ENCODE measurements around the gene ZNF236.

ZNF236 gene

GRCh38 chr18:76908277-76908676 lies 85.9 kb downstream of the ZNF236 start:
- DNase-seq (ENCODE audit: low read depth, low spot score): no peak

DNA sequence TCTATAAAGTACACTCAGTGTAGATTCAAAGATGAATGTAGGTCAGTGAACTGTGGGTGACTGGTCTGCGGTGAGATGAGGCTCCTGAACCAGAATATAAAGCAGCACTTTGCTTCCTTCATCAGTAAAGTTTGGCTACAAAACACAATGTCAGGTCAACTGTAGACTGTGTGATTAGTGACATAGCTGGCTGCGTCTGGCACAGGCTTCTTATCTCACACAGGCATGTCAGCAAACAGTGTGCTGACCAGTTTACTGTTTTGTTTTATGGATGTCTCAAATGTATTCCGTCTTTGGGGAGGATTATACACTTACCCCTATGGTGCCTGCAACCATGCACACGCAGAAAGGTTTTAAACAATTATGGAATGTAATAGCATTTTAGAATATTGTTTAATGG lies 87.1 kb downstream of the ZNF236 start:
- no peak for DNase-seq (ENCODE audit: low read depth, low spot score)

DNA sequence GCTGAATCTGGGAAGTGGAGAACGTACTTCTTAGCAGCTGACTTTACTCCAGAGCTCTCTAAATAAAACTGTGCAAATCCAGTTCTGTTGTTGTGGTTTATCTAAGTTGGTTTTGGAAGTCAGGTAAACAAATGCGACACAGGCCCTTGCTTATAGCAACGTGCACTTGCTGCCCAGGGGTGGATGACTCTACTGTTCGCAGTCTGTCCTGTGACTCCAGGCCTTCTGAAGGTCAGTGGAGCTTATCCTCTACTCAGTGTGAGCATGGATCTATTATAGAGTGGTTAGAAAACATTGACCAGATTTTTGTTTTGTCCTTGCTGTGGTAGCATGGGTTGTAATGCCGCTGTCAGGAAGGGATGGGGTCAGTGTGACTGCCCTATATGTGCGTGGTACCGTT lies 89.1 kb downstream of the ZNF236 start:
- DNase-seq (ENCODE audit: low read depth, low spot score): no peak

DNA sequence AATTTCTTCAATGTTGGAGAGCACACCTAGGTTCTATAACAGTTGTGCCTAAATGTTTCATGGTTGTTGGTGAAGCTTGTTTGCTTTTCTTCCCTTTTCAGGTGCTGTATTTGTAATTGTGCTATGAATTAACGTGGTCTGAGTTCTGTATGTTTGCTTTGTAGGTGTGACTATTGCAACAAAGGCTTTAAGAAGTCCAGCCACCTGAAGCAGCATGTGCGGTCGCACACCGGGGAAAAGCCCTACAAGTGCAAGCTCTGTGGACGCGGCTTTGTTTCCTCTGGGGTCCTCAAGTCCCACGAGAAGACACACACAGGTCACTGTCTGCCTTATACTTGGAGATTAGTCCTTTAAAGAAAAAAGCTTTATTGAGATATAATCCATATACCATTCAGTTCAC lies 91.2 kb downstream of the ZNF236 start:
- no peak for DNase-seq (ENCODE audit: low read depth, low spot score)

DNA sequence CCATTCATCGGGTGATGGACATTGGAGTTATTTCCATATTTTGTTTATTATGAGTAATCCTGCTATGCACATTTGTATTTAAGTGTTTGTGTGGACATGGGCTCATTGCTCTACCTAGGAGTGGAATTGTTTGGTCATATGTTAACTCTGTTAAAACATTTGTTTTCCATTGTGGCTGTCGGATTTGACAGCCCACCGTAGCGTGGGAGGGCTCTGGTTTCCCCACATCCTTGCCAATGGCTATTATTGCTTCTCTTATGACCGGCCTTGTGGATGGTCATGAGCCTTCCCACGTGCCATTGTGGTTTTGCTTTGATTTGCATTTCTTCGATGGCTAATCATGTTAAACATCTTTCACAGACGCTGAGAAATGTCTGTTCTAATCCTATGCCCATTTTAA lies 92.0 kb downstream of the ZNF236 start:
- no peak for DNase-seq (ENCODE audit: low read depth, low spot score)

DNA sequence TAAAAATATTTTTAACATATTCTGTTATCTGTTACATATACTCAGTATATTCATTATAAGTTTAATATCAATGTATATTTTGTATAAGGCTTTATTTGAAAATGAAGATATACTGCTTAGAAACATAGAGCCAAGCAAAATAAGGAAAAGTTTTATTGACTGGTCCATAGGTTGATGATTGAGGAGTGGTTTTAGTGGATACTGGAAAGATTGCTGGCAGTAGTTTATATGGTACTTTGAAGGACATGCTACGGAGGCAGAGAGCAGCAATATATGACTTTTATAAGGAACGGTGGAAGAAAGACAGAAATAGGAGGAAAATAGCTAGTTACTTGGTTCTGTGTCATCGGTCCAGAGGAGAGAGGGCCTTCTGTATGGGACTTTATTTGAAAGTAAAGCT lies 92.4 kb downstream of the ZNF236 start:
- no peak for DNase-seq (ENCODE audit: low read depth, low spot score)

DNA sequence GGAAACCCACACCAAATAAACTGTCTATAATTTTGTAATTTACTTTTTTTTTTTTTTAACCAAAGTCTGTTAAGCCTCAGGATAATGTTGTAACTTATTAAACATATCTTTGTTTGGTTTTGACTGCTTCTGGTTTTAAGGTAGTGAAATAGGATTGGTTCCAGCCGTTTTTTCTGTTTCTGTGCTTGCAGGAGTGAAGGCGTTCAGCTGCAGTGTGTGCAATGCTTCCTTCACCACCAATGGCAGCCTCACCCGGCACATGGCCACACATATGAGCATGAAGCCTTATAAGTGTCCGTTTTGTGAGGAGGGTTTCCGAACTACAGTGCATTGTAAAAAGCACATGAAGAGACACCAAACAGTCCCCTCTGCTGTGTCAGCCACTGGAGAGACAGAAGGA lies 93.1 kb downstream of the ZNF236 start:
- no peak for DNase-seq (ENCODE audit: low read depth, low spot score)

GRCh38 chr18:76920974-76921373 lies 98.6 kb downstream of the ZNF236 start:
- no peak for DNase-seq (ENCODE audit: low read depth, low spot score)

- peak; percentile 33 for DNase-seq (ENCODE audit: low read depth, low spot score)
These were observed 99.8 kb downstream of the ZNF236 start for GRCh38 chr18:76922107-76922506.

DNA sequence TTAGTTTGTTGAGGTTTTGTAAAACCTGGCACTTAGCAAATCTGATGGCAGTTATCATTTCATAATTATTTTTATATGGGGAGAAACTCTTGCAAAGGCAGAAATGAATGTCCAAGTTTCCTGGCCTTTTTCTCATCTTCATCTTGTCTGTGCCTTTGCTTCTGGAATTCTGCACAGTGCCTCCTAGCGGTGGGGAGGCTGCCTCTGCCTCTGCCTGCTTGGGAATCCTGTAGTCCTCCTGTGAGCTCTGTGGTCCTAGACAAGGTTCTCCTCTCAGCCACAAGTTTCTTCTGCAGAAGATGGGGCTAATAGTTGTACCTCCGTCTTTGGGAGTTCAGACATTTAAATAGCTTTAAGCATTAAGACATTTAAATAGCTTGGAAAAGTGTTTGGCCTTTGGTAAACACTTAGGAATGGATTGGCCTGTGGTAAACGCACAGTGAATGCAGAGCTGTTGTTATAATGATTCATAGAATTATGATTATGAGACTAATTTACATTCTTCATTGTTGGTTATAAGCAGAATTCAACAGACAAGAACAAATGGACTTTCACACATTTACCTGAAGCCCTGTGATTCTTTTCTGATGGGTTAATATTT lies 101.2 kb downstream of the ZNF236 start:
- DNase-seq (ENCODE audit: low read depth, low spot score): peak; percentile 25

DNA sequence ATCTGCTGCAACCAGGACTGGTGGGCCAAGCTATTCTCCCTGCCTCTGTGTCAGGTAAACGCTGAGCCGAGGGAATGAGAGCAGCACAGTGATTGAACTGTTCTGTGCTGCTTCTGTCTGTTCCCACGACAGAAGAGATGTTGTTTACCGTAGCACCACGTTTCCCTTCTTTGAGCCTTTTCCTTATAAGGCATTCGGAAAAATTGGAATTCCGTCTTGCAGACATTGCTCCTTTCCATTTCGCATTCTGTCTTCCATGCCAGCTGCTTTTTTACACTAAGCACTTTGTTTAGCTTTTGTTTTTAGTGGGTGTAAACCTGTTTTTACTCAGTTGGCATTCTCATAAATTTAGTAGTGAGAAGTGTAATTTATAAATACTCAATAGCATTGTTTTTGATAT lies 103.1 kb downstream of the ZNF236 start:
- no peak for DNase-seq (ENCODE audit: low read depth, low spot score)

DNA sequence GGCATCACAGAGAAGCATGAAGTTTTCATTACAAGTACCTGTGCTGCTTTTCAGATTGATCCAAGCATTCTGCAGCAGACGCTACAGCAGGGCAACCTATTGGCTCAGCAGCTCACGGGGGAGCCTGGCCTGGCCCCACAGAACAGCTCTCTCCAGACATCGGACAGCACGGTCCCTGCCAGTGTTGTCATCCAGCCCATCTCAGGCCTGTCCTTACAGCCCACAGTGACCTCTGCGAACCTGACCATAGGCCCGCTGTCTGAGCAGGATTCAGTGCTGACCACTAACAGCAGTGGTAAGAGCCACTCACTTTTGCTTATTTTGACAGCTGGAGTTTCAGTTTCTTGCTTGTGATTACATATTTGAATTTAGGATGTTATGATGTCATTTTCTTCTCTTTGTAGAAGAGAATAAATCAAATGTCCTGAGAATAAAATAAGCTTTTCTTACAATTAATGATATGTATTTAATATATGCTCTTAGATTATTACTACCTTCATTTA lies 104.9 kb downstream of the ZNF236 start:
- DNase-seq (ENCODE audit: low read depth, low spot score): no peak

DNA sequence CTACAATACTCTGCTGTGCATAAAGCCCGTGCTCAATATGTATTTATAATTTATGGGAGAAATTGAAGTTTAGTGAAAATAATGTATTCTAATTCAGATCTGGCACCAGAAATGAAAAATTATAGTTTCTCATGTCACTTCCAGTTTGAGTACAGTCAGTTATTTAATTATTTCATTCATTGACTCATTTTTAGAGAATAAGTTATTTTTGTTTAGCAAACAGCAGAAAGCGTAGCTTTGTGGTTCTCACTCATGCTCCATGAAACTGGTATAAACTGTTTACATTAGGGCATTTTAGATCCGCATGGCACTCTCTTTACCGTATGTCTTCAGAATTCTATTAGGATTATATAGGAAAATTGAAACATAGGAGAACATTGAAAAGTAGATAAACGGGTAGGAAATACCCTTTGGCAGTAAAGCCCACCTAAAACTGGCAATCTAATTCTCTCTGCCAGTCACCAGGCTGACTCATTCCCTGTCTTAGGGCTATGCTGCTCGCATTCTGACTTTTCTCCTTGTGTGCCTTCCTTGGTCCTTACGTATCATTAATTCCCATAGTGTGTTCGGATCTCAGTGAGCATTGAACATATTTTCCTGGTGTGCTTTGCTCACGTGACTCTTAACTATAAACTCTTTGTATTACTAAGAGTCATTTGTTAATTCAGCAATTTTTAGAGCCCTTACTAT lies 106.0 kb downstream of the ZNF236 start:
- DNase-seq (ENCODE audit: low read depth, low spot score): no peak

DNA sequence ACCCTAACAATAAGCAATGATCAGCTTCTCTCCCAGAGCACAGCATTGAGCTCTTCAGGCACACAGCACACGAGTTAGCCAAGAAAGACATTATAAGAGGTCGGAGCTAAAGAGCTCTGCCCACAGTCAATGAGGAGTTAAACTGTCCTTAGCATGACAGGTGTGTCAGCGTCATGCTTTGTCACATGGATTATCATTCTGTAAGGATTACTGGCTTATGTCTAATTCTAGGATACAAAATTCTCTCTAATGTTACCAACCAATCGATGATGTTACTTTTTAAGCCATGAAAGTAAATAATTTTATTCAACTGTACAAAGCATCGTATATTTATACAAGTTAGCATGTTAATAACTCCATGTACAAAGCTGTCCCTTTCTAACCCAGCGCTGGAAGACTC lies 108.8 kb downstream of the ZNF236 start:
- DNase-seq (ENCODE audit: low read depth, low spot score): no peak

DNA sequence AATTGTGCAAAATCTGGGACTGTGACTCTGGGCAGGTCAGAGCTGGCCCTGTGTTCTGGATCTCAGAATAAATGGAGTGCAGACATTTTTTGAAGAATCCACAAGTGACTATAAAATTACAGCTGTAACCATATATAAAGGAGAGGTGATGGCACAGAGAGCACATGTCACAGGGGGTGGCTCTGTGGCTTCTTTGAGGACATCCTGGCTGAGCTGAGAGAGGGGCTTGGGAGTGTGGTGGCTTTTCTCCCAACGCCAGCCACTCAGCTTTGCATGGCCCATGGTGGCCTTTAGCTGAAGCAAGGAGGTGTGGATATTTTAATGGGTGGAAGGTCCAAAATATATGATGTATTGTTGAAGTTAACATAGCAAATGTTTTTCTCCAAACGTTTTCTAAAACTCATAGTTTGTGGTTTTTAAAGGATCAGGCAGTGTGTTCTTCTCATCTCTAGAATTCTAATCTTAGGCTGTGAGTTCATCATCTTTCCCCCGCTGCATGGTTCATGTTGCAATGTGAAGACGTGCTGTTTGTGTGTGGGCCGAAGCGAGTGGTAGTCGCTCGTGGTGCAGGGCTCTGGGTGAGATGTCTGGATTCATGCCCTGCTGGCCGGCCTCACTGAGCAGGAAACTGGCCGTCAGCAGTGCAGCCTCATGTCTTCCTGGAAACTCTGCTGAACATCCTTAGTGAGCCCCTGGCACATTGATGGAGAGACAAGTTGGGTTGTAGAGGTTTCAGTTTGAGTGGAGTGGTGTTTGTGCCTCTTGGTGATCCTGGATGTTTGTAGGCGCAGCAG lies 109.9 kb downstream of the ZNF236 start:
- DNase-seq (ENCODE audit: low read depth, low spot score): no peak

DNA sequence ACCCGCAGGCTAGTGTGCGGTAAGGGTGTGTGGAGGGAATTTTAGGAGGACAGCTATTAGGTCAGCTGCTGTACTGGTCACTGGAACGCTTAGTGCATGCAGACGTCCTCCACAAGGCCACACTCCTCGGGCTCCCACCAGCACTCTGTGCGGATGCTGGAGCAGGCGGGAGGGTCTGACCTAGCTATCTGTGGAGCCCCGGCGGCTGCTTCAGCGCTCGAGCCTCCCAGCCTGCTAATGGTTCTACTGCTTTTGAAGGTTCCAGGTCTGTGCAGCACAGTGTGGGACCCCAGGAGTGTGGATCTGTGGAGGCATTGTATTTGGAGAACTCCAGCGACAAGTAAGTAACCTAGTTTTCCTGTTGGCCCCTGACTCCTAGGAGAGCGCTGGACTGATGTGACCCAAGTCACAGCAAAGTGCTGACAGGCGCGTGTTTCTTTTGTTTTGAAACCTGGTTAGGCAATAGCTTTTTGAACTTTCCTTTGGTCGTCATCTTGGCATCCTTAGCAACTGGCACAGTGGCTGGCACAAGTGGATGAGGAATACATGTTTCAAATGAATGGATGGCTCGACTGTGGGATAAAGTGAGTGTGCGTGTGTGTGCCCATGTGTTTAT lies 113.5 kb downstream of the ZNF236 start:
- DNase-seq (ENCODE audit: low read depth, low spot score): no peak

DNA sequence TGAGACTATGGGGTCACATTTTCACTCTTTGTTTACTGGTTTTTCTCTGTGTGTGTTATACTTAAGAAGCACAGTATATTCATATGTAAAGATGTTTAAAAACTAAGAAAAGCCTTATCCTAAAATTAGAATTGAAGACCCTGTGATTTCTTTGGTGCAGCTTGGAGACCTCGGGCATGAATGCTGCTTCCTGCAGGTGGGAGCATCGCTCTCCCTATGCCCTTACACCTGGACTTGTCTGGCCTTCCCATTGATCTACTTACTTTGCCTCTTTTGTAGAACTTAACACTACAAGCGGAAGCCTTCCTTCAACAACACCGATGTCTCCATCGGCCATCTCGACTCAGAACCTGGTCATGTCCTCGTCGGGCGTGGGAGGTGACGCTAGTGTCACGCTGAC lies 114.5 kb downstream of the ZNF236 start:
- no peak for DNase-seq (ENCODE audit: low read depth, low spot score)

DNA sequence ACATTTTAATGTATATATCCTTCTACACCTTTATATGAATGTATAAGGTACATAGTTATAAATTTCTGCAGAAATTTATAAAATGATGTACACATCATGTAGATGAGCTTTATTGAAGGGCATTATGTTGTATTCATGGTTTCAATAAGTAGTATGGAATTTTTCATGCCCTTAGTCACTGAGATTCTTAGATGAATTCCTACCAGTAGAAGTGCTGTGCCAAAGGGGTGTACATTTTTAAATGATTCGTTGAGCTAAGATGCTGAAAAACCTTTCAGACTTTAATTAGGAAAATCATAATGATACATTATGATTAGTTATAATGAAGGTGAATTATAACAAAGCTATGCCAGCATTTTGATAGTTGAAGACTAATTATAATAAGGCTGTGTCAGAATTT lies 115.2 kb downstream of the ZNF236 start:
- DNase-seq (ENCODE audit: low read depth, low spot score): no peak

DNA sequence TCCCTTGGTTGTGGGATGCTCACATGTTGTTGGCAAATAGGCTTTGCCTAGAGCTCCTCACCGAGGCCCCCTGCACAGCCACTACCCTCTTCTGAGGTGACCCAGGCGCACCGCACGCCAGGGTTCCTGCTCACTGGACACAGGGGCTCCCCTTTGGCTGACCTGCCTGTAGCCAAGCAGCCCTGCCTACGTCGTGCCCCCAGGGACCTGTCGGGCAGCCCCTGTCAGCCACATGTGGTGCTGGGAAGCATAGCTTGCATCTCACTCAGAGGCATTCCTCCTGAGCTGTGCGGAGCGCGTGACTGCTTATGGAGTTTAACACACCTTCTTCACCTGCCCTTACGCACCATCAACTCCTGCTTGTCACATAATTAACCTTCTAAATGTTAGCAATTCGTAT lies 116.3 kb downstream of the ZNF236 start:
- DNase-seq (ENCODE audit: low read depth, low spot score): no peak

GRCh38 chr18:76941284-76941683 lies 118.9 kb downstream of the ZNF236 start:
- DNase-seq (ENCODE audit: low read depth, low spot score): no peak

- no peak for DNase-seq (ENCODE audit: low read depth, low spot score)
These were observed 121.4 kb downstream of the ZNF236 start for GRCh38 chr18:76943542-76944339.
